Measurements from ENCODE around the gene TRIM31.
A peak's percentile ranks its signal among the peaks of the same experiment; 100 is the strongest.

Gene TRIM31

DNA sequence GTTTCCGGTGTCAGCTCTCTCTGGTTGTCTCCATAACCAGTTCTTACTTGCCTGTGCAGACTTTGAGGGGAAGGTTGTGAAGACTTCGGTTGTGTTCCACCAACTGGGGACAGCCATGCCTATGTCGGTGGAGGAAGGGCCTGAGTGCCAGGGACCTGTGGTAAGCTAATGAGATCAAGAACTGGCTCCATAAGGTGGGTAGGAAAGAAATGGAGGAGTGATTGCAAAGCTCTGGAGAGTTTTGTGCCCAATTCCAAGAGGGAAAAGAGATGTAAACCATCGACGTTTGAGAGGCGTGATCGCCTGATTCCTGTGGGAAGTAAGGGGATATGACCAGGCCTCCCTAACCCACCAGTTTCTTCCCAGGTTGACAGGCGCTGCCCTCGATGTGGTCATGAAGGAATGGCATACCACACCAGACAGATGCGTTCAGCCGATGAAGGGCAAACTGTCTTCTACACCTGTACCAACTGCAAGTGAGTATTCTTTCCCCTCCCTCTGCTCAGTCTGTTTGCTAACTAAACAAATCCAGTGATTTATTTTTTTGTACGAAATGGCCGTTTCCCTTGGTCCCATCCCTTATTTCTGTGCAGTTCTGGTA lies 50.9 kb downstream of the TRIM31 start:
- Histone ChIP-seq H3K27me3 (ENCODE audit: insufficient read depth, low read length) (no peaks in the 10 kb centered on the region), H3K18ac (ENCODE audit: low read length) (peak overlapping the region; percentile 11), H4K8ac (ENCODE audit: low read depth, low read length) (peak overlapping the region; percentile 81), H3K4me3 (ENCODE audit: low read depth, low read length) (peak overlapping the region; percentile 80), H2AK5ac (ENCODE audit: low read length) (no peak overlapping the region), H2AFZ (ENCODE audit: insufficient read depth, low read length, poor library complexity) (peak overlapping the region; percentile 58), H4K12ac (ENCODE audit: low read depth, low read length) (peak overlapping the region; percentile 19), H4K91ac (ENCODE audit: low read depth, low read length) (no peak overlapping the region), H3K9me3 (ENCODE audit: insufficient read depth, low read depth, low read length) (no peaks in the 10 kb centered on the region), H3K9ac (ENCODE audit: low read length) (peak overlapping the region; percentile 79), H3K79me2 (ENCODE audit: control insufficient read depth, insufficient read depth, low read length, poor library complexity) (peaks cover 5% of the 10 kb centered on the region), H2BK120ac (ENCODE audit: insufficient read depth, low read length, poor library complexity) (no peak overlapping the region), H3K23ac (ENCODE audit: low read length) (no peak overlapping the region), H3K4me2 (ENCODE audit: low read length) (peak overlapping the region; percentile 79), H2BK5ac (ENCODE audit: low read depth, low read length, poor library complexity) (peak overlapping the region; percentile 3), H2BK12ac (ENCODE audit: low read length) (no peak overlapping the region), H3K79me1 (ENCODE audit: low read length) (peaks cover 7% of the 10 kb centered on the region), H3K36me3 (ENCODE audit: control insufficient read depth in 1 of 2, insufficient read depth in 2 of 2, low read length in 2 of 2) (no peaks in the 10 kb centered on the region), H3K14ac (ENCODE audit: low read length) (peak overlapping the region; percentile 38), H3K4me1 (ENCODE audit: control insufficient read depth in 1 of 2, insufficient read depth in 2 of 2, low read length in 2 of 2) (peaks cover 4 to 8% of the 10 kb centered on the region in 2 experiments), H3K27ac (ENCODE audit: low read depth, low read length) (no peak overlapping the region), H3K4ac (ENCODE audit: low read depth, low read length) (no peak overlapping the region)
- no CpG with 5 or more reads among the region's 13 CpGs for WGBS (ENCODE audit: extremely low coverage, insufficient coverage, insufficient read length)
- no peak for DNase-seq

- H4K91ac ChIP-seq (ENCODE audit: low read depth, low read length) = peak within 1 kb of the TSS; percentile 58
- peak within 1 kb of the TSS; percentile 39 for H3K27ac ChIP-seq (ENCODE audit: low read depth, low read length)
- no CpG with 5 or more reads among the region's 48 CpGs for WGBS (ENCODE audit: extremely low coverage, insufficient coverage, insufficient read length)
Observed at GRCh38 chr6:30061092-30061857, 51.6 kb downstream of the TRIM31 start, which contains the start of gene POLR1H. Gene POLR1H, plus strand, starts transcription at chr6:30061265. Its CDS starts 260 bp downstream, at chr6:30061525.

GRCh38 chr6:30060606-30061091 lies 52.2 kb downstream of the TRIM31 start:
- Histone ChIP-seq H3K9me3 (ENCODE audit: insufficient read depth, low read depth, low read length) (no peaks in the 10 kb centered on the region), H3K79me2 (ENCODE audit: control insufficient read depth, insufficient read depth, low read length, poor library complexity) (peaks cover 3% of the 10 kb centered on the region), H3K79me1 (ENCODE audit: low read length) (peaks cover 4% of the 10 kb centered on the region), H3K36me3 (ENCODE audit: control insufficient read depth in 1 of 2, insufficient read depth in 2 of 2, low read length in 2 of 2) (no peaks in the 10 kb centered on the region), H3K27ac (ENCODE audit: low read depth, low read length) (no peak overlapping the region), H4K8ac (ENCODE audit: low read depth, low read length) (peak overlapping the region; percentile 75), H2BK5ac (ENCODE audit: low read depth, low read length, poor library complexity) (no peak overlapping the region), H3K18ac (ENCODE audit: low read length) (no peak overlapping the region), H2AK5ac (ENCODE audit: low read length) (no peak overlapping the region), H3K9ac (ENCODE audit: low read length) (peak overlapping the region; percentile 67), H2BK12ac (ENCODE audit: low read length) (no peak overlapping the region), H2AFZ (ENCODE audit: insufficient read depth, low read length, poor library complexity) (peak overlapping the region; percentile 65), H3K4ac (ENCODE audit: low read depth, low read length) (peak overlapping the region; percentile 0), H2BK120ac (ENCODE audit: insufficient read depth, low read length, poor library complexity) (no peak overlapping the region), H3K23ac (ENCODE audit: low read length) (no peak overlapping the region), H3K14ac (ENCODE audit: low read length) (peak overlapping the region; percentile 1), H4K91ac (ENCODE audit: low read depth, low read length) (no peak overlapping the region), H3K4me3 (ENCODE audit: low read depth, low read length) (peak overlapping the region; percentile 77), H3K4me2 (ENCODE audit: low read length) (peak overlapping the region; percentile 85), H3K27me3 (ENCODE audit: insufficient read depth, low read length) (no peaks in the 10 kb centered on the region), H4K12ac (ENCODE audit: low read depth, low read length) (peak overlapping the region; percentile 4), H3K4me1 (ENCODE audit: control insufficient read depth in 1 of 2, insufficient read depth in 2 of 2, low read length in 2 of 2) (peaks cover 4 to 8% of the 10 kb centered on the region in 2 experiments)
- no peak for DNase-seq
- whole genome bisulfite sequencing (ENCODE audit: extremely low coverage, insufficient coverage, insufficient read length) = no CpG with 5 or more reads among the region's 24 CpGs

More at GRCh38 chr6:30061092-30061857, 51.6 kb downstream of the TRIM31 start, which contains the start of gene POLR1H:
- Histone ChIP-seq H3K4me1 (ENCODE audit: control insufficient read depth in 1 of 2, insufficient read depth in 2 of 2, low read length in 2 of 2) (peaks cover 4 to 8% of the 10 kb centered on the region in 2 experiments), H3K36me3 (ENCODE audit: control insufficient read depth in 1 of 2, insufficient read depth in 2 of 2, low read length in 2 of 2) (no peaks in the 10 kb centered on the region), H3K27me3 (ENCODE audit: insufficient read depth, low read length) (no peaks in the 10 kb centered on the region), H3K23ac (ENCODE audit: low read length) (no peak within 1 kb of the TSS), H2AFZ (ENCODE audit: insufficient read depth, low read length, poor library complexity) (peak within 1 kb of the TSS; percentile 65), H3K4me2 (ENCODE audit: low read length) (peak within 1 kb of the TSS; percentile 85), H3K4me3 (ENCODE audit: low read depth, low read length) (peak within 1 kb of the TSS; percentile 80), H2AK5ac (ENCODE audit: low read length) (no peak within 1 kb of the TSS), H3K14ac (ENCODE audit: low read length) (peak within 1 kb of the TSS; percentile 58), H4K12ac (ENCODE audit: low read depth, low read length) (peak within 1 kb of the TSS; percentile 72), H3K79me1 (ENCODE audit: low read length) (peaks cover 4% of the 10 kb centered on the region), H3K79me2 (ENCODE audit: control insufficient read depth, insufficient read depth, low read length, poor library complexity) (peaks cover 3% of the 10 kb centered on the region), H4K8ac (ENCODE audit: low read depth, low read length) (peak within 1 kb of the TSS; percentile 81), H2BK12ac (ENCODE audit: low read length) (no peak within 1 kb of the TSS), H3K9ac (ENCODE audit: low read length) (peak within 1 kb of the TSS; percentile 79), H2BK120ac (ENCODE audit: insufficient read depth, low read length, poor library complexity) (peak within 1 kb of the TSS; percentile 23), H3K4ac (ENCODE audit: low read depth, low read length) (peak within 1 kb of the TSS; percentile 50), H2BK5ac (ENCODE audit: low read depth, low read length, poor library complexity) (peak within 1 kb of the TSS; percentile 5), H3K18ac (ENCODE audit: low read length) (peak within 1 kb of the TSS; percentile 40), H3K9me3 (ENCODE audit: insufficient read depth, low read depth, low read length) (no peaks in the 10 kb centered on the region)
- DNase-seq = peak; percentile 97 to 99

DNA sequence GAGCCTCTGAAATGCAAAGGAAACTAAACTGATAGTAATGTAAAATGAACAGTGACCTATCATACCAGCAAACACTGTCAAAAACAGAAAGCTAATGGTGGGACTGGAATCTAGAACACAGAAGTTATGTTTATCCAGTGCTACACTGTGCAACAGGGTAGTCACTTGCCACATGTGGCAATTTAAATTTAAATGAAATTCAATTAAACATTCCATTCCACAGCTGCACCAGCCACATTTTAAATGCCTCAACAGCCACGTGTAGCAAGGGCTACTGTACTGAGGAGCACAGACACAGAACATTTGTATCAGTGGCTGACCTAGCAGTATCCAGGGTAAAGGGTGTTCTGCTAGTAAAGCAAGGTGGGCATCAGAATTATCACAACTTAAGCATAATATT lies 57.4 kb downstream of the TRIM31 start:
- Histone ChIP-seq H2BK12ac (ENCODE audit: low read length) (no peak overlapping the region), H2AK5ac (ENCODE audit: low read length) (no peak overlapping the region), H3K18ac (ENCODE audit: low read length) (no peak overlapping the region), H3K27ac (ENCODE audit: low read depth, low read length) (no peak overlapping the region), H4K12ac (ENCODE audit: low read depth, low read length) (no peak overlapping the region), H3K4me2 (ENCODE audit: low read length) (no peak overlapping the region), H3K79me2 (ENCODE audit: control insufficient read depth, insufficient read depth, low read length, poor library complexity) (no peaks in the 10 kb centered on the region), H3K4ac (ENCODE audit: low read depth, low read length) (no peak overlapping the region), H3K9me3 (ENCODE audit: insufficient read depth, low read depth, low read length) (no peaks in the 10 kb centered on the region), H4K91ac (ENCODE audit: low read depth, low read length) (no peak overlapping the region), H2BK5ac (ENCODE audit: low read depth, low read length, poor library complexity) (no peak overlapping the region), H3K36me3 (ENCODE audit: control insufficient read depth in 1 of 2, insufficient read depth in 2 of 2, low read length in 2 of 2) (no peaks in the 10 kb centered on the region), H3K4me3 (ENCODE audit: low read depth, low read length) (no peak overlapping the region), H3K27me3 (ENCODE audit: insufficient read depth, low read length) (no peaks in the 10 kb centered on the region), H2AFZ (ENCODE audit: insufficient read depth, low read length, poor library complexity) (no peak overlapping the region), H2BK120ac (ENCODE audit: insufficient read depth, low read length, poor library complexity) (no peak overlapping the region), H3K79me1 (ENCODE audit: low read length) (no peaks in the 10 kb centered on the region), H3K14ac (ENCODE audit: low read length) (no peak overlapping the region), H3K9ac (ENCODE audit: low read length) (no peak overlapping the region), H3K4me1 (ENCODE audit: control insufficient read depth in 1 of 2, insufficient read depth in 2 of 2, low read length in 2 of 2) (peaks cover 0 to 2% of the 10 kb centered on the region in 2 experiments), H4K8ac (ENCODE audit: low read depth, low read length) (no peak overlapping the region), H3K23ac (ENCODE audit: low read length) (no peak overlapping the region)
- DNase-seq = no peak
- WGBS (ENCODE audit: extremely low coverage, insufficient coverage, insufficient read length) = no CpG with 5 or more reads among the region's 1 CpG

All from trophoblast cell (in vitro differentiated cells and primary cell).